PFSK-1 (cell line): ENCODE results near the gene ID4.

Source experiments
- POLR2AphosphoS5 ChIP-seq: IDR thresholded peaks from 2 replicates; pipeline ENCODE4 v1.6.1; 2012; ENCODE audit warnings: low read depth, mild to moderate bottlenecking, control low read depth, low read length, moderate library complexity
- TF ChIP-seq, protein P1 (sequence below), 2 experiments: IDR thresholded peaks; 2 replicates each; pipeline versions ENCODE4 v1.6.1 to v1.8.0; 2011 to 2012; ENCODE audit warnings: low read depth in 2 of 2, low read length in 2 of 2, control low read depth in 1 of 2, inconsistent platforms in 1 of 2, mild to moderate bottlenecking in 1 of 2, moderate library complexity in 1 of 2; ENCODE audit not compliant: insufficient read depth in 1 of 2

GRCh38 chr6:19857139-19857538 lies 20.0 kb downstream of the ID4 start:
- TF ChIP-seq POLR2AphosphoS5: no peak
- TF ChIP-seq, protein P1, sequence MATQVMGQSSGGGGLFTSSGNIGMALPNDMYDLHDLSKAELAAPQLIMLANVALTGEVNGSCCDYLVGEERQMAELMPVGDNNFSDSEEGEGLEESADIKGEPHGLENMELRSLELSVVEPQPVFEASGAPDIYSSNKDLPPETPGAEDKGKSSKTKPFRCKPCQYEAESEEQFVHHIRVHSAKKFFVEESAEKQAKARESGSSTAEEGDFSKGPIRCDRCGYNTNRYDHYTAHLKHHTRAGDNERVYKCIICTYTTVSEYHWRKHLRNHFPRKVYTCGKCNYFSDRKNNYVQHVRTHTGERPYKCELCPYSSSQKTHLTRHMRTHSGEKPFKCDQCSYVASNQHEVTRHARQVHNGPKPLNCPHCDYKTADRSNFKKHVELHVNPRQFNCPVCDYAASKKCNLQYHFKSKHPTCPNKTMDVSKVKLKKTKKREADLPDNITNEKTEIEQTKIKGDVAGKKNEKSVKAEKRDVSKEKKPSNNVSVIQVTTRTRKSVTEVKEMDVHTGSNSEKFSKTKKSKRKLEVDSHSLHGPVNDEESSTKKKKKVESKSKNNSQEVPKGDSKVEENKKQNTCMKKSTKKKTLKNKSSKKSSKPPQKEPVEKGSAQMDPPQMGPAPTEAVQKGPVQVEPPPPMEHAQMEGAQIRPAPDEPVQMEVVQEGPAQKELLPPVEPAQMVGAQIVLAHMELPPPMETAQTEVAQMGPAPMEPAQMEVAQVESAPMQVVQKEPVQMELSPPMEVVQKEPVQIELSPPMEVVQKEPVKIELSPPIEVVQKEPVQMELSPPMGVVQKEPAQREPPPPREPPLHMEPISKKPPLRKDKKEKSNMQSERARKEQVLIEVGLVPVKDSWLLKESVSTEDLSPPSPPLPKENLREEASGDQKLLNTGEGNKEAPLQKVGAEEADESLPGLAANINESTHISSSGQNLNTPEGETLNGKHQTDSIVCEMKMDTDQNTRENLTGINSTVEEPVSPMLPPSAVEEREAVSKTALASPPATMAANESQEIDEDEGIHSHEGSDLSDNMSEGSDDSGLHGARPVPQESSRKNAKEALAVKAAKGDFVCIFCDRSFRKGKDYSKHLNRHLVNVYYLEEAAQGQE (IDR thresholded peaks at IDR 0.05; ENCODE audit: insufficient read depth in 1 of 2, low read depth in 2 of 2, low read length in 2 of 2): no peak
